ENCODE data around the gene ALG14.
"Not testable (repeated sequence)": the region's sequence is repeated elsewhere in the genome, so short reads cannot be mapped to it uniquely, and the experiment has no call there.

ALG14 gene

DNA sequence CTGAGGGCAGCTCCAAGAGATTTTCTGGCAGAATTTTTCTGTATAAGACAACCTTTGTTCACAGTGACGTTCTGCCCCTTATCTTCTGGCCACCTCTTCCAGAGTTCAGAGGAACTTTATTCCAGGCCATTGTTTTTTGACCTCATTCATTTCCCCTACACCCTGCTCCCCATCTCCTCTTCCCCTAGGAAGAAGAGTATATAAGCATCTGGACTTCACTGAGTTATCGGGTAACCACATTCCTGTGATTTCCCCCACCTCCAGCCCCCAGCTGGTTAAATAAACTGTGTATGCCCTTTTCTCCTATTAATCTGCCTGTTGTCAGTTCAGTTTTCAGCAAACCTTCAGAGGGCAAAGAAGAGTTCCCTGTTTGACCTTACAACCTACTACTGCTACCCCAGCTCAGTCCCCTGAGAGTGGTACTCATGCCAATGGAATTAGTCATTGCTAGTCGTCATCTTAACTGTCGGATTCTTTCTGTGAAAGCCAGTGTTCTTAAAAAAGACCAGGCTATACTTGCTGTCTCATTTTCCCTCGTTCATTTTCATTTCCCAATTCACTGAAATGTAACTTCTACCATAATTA, 14.3 kb upstream of the ALG14 start:
- DNase-seq (ENCODE audit: low spot score) = no peak

DNA sequence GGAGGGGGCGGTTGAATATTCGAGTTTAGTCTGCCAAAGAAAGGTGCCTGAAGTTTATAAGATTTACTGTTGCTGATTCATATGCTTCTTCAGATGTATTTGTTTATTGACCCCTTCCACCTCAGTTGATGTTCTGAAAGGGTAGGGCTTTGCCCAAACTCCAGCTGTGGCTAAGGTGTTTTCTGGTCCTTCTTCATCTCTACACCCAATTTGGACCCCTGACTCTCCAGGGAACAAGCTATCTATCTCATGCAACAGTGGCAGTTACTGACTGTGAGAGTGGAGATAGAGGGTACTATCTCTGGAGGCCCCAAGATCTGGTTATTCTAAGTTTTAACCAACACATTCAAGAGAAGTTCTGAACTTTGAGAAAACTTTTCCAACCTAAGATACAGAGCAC, 12.6 kb upstream of the ALG14 start:
- DNase-seq (ENCODE audit: low spot score) = no peak

DNA sequence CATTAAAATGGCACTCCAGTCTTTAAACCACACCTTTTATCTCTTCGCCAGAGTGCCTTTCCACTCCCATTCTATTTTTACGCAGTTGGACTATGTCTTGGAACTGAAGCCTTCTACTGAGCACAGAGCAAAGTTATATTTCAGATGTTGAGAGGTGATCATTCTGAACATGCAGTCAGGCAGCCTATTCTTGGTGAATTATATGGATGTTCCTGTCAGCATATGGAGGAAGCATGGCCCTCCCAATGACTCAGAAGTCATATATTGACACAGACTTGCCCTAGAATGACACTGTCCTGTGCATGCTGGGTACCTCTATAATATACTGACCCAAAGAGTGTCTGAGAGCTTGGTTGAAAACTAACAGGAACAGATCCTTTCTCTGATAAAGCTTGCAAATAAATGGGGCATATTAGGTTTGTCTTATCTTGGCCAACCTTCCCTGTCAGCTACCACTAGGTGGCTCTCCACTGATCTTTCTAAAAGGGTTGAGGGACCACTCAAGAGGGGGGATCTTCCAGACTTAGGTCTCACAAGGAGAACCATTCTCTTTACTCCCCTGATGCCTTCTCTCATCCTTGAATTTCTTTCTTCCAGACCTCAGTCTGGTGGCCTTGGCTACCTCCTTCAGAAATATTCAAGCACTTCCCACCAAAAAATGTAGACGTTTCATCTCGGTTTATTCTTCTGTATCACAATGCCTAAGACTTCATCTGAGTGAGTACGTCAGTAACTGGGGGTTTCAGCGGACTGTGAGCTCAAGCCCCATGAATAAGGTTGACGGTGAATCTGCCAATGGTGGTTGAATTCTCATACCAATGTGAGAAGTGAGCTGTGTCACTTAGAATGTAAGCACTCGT, 11.8 kb upstream of the ALG14 start:
- DNase-seq (ENCODE audit: low spot score) = peak; percentile 17

DNA sequence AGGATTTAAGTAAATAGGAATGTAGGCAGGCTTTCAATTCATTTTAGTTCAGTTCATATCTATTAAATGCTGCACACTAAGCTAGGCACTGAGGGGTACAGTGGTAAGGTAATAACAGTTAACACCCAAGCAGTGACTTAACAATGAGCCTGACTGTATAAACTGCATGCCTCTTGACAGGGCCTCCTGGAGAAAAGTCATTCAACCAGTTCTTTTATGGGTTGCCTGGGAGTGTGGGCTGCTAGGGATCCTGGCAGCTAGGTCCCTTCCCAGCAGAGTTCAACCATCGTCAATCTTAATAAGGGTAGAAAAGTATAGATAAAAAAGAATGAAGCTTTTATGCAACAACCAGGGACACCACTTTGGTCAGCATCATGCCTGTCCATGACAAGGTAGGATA, 8.1 kb upstream of the ALG14 start:
- DNase-seq (ENCODE audit: low spot score) = no peak

DNA sequence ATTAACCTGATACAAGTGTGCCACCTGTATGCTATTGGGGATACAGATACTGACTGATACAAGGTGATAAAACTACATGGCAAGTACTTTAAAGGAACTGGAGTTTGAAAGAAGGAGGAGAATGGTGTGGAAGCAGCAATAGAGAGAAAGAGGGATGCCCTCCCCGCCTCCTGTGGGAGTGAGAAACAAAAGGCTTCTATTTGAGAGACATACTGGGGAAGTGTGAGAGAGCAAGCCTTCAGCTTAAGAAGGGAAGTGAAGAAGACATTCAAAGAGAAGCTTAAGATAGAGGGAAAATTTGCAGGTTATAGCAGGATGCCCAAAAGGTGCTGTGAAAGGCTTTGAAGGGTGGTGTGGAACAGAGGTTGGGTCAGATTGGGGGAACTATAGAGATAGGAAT, 7.7 kb upstream of the ALG14 start:
- no peak for DNase-seq (ENCODE audit: low spot score)

DNA sequence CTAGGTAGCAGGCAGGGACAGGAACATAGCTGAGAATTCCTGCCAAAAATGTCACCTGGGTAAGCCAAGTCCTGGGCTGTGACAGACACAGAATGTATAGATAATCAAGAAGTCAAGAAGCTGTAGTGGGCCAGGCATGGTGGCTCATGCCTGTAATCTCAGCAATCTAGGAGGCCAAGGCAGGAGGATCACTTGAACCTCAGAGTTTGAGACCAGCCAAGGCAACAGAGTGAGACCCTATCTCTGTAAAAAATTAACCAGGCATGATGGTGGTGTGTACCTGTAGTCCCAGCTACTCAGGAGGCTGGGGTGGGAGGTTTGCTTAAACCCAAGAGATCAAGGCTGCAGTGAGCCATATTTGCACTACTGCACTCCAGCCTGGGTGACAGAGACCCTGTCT, 3.3 kb upstream of the ALG14 start:
- no peak for DNase-seq (ENCODE audit: low spot score)

DNA sequence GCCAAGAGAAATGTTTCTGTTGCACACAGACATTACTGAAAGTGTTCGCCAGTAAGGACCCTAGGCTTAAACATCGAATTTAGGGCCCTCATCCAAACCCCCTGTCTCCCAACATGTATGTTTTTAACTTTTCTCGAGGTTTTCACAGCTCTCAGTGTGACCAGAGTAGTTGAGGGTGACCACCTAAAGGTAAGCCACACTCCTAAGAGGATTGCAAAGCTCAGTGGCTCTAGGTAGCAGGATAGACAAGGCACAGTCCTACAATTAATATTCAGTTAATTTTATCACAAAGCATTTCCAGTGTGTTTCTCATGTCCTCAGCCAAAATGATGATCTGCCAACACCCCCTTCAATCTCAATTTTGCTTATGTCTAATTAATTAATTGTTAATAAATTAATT, 695 bp upstream of the ALG14 start:
- DNase-seq (ENCODE audit: low spot score) = no peak

DNA sequence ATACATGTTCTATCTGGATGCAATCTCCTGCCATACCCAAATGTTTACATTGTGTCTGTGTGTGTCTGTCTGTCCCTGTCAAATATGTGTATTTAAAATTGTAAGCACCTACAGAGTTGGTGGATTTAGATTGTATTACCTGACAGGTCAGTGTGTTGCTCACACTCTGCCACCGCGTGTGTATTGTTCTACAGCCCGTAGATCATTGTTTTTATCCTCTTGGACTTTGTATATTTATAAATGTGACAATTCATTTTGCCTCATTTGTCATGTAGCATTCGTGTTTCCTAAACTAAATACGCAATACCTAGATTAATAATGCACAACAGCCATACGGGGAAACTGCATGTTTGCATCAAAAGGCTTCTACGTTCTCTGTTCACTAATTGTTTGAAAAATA, 634 bp downstream of the ALG14 start:
- no peak for DNase-seq (ENCODE audit: low spot score)

DNA sequence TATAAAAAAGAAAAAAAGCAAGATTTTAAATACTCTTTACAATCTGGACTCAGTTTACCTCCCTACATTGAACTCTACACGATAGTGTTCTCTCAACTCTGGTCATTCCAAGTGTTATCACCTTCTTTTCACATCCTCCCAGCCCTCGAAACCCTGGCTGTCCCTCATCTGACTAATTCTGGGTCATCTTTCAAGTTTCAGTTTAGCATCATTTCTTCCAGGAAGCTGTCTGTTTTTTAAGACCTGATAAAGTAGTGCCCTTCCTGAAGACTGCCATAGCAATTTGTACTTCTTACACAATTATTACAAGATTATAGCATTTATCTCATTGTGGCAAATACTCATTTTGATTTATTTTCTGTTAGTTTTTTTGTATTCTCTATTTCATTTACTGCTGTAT, 1.2 kb downstream of the ALG14 start:
- no peak for DNase-seq (ENCODE audit: low spot score)

DNA sequence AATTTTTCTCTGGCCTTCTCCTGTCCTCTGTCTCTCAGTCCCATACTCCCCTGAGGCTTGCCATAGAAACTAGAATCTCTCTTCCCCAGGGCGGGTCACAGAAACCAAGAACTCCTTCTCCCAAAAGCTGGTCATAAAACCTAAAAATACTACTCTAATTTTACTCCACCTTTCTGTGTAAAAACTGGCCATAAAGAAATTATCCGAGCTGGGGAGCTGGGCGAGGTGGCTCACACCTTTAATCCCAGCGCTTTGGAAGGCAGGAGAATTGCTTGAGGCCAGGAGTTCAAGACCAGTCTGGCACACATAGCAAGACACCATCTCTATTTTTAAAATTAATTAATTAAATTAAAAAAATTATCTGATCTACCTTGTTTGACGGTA, 3.0 kb downstream of the ALG14 start:
- DNase-seq (ENCODE audit: low spot score) = no peak

DNA sequence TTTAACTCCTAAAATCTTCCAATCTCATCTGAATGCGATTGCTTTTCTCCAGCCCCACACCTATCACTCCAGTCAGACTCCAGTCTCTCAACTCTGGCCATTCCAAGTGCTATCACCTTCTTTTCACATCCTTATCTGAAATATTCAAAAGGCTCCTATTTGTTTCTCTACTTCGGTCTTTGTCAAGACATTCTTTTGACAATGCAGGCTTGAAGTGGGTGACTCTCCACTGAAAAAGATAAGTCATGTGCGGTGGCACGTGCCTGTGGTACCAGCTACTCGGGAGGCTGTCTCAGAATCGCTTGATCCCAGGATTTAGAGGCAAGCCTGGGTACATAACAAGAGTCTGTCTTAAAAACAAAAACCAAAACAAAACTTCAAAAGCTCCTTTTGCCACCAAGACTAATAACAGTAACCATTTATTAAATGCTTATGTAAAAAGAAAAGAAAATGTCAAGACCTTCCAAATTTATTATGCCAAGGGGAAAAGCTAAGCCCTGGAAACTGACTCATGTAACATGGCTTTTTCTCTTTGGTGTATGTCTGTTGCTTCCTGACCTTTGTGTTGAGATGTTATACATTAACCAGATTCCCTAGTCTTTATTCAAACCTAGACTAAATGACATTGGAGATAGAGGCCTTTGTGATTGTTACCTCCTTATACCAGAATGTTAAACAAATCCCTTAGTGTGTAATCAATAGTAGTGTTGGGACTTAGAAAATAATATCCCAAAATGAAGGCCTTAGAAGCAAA, 3.6 kb downstream of the ALG14 start:
- DNase-seq (ENCODE audit: low spot score) = no peak

DNA sequence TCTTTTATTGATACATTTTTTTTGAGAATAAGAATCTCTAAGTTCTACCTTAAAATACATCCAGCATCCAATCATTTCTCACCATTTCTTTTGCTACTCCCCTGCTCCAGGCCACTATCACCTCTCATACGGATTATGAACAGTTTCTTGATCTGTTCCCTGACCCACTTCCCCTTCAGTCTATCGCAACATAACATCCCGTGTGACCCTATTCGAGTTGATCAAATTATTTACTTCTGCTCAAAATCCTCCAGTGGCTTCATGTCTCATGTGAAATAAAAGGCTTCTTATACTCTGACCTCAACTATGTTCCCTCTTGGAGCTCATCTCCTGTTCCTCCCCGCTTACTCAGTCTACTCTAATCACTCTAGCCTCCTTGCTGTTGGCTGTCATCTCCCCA, 5.2 kb downstream of the ALG14 start:
- no peak for DNase-seq (ENCODE audit: low spot score)

DNA sequence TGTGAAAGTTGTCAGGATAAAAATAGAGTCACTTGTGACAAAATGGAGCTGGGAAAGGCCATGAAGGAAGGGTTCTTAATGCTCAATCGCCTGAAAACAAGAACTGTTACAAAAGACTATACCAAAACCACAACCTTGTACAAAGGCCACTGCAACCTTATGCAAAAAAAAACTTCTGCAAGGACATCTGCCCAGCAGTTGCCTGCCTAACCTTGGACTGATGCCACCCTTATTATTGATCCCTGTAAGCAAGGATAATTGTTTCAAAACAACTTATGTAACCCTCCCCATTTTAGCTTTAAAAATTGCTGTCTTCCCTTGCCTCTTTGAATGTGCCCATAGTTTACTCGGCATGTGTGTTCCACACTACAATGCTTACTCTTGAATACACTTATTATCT, 5.7 kb downstream of the ALG14 start:
- DNase-seq (ENCODE audit: low spot score) = no peak

DNA sequence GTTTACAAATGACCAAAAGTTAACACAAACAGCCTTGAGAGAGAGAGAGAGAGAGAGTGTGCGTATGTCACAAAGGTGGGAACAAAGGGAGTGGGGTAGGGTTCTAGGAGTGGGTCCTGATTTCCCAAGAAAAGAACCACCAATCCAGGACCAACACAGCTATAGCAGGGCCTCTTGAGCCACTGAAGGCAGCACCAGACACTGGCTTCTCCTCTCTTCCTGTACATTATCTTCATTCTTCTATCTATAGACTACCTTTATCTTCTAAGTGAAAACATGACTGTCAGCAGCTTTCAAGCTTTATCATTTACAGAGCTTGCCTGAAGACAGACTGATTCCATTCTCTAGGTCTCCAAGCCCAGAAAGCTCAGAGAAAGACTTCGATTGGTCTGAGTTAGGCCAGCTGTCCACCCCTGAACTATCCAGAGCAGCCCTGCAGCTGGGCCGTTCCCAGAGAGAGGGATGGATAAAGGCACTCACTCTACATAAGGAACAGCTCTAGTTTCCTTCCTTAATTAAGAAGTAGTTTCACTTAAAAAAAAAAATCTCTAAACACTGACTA, 11.2 kb downstream of the ALG14 start:
- no peak for DNase-seq (ENCODE audit: low spot score)

DNA sequence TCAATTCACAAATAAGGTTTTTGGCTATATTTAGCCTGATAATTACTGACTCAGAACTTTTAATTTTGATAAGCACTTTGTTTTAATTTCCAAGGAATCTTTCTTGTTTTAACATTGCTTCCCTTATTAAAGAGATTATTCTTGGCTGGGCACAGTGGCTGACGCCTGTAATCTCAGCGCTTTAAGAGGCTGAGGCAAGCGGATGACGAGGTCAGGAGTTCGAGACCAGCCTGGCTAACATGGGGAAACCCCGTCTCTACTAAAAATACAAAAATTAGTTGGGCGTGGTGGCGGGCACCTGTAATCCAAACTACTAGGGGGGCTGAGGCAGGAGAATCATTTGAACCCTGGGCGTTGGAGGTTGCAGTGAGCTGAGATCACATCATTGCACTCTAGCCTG, 13.8 kb downstream of the ALG14 start:
- no peak for DNase-seq (ENCODE audit: low spot score)

DNA sequence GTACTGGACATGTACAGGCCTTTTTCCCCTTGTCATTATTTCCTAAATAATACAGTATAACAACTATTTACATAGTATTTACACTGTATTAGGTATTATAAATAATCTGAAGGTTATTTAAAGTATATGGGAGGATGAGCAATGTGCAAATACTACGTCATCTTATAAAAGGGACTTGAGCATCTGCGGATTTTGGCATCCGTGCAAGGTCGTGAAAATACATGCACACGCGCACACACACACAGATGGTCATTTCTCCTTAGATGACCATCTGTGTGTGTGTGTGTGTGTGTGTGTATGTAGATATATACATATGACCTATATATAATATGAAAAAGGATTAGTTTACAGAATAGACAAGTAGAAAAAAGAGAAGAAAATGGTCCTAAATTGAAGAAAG, 15.4 kb downstream of the ALG14 start:
- DNase-seq (ENCODE audit: low spot score) = no peak

DNA sequence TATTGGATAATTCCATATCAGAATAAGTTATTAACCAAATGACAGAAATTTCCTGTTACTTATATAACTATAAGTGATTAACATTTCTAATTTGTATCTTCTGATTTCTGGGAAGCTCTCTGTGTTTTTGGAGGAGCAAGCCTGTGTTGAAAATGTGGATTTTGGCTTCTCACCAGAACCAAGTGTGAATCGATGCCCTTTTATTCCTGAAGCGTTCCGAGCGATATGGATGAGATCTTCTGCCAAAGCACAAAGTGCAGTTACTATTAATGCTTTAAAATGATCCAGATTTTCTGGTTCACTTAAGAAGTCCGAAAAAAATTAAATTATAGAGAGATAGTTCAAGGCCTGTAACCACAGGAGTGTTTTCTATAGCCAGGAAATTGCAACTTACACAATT, 22.8 kb downstream of the ALG14 start:
- DNase-seq (ENCODE audit: low spot score) = no peak

DNA sequence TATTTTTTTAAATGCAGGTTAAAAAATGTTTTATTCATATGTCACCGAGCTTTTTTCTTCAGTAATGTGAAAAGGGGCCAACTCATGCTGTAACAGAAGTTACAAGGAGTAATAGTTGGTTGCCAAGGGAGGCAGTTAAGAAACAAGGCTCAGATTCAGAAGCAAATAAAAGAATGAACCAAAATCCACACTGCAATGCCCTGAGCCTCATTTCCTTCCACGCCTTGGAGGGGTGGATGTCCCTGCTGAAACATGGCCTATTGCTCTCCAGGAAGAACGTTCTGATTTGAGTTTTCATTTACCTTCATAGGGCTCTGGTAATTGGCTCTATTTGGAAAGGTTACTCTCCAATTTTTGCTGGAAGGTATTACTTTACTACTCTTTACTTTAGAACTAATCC, 24.4 kb downstream of the ALG14 start:
- no peak for DNase-seq (ENCODE audit: low spot score)

DNA sequence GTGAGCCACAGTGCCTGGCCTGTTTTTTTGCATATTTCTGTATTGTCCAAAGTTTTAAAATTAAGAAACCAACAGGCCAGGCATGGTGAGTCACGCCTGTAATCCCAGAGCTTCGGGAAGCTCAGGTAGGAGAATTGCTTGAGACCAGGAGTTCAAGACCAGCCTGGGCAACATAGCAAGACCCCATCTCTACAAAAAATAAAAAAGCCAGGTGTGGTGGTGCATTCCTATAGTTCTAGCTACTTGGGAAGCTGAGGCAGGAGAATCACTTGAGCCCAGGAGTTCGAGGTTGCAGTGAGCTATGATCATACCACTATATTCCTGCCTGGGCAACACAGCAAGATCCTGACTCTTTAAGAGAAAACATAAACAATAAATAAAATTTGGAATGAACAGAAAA, 25.1 kb downstream of the ALG14 start:
- not testable (repeated sequence) for DNase-seq (ENCODE audit: low spot score)

DNA sequence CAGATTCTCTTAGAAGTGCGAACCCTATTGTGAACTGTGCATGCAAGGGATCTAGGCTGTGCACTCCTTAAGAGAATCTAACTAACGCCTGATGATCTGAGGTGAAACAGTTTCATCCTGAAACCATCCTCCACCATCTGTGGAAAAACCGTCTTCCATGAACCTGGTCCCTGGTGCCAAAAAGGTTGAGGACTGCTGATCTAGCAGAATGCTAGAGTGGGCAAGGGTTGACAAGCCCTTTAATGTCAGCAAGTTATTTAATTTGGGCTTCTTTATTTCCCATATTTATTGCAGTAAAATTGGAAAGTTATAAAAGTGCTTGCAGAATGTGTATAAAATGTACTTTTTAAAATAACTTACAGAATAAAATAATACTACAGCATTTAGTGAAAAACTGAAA, 26.4 kb downstream of the ALG14 start:
- no peak for DNase-seq (ENCODE audit: low spot score)

DNA sequence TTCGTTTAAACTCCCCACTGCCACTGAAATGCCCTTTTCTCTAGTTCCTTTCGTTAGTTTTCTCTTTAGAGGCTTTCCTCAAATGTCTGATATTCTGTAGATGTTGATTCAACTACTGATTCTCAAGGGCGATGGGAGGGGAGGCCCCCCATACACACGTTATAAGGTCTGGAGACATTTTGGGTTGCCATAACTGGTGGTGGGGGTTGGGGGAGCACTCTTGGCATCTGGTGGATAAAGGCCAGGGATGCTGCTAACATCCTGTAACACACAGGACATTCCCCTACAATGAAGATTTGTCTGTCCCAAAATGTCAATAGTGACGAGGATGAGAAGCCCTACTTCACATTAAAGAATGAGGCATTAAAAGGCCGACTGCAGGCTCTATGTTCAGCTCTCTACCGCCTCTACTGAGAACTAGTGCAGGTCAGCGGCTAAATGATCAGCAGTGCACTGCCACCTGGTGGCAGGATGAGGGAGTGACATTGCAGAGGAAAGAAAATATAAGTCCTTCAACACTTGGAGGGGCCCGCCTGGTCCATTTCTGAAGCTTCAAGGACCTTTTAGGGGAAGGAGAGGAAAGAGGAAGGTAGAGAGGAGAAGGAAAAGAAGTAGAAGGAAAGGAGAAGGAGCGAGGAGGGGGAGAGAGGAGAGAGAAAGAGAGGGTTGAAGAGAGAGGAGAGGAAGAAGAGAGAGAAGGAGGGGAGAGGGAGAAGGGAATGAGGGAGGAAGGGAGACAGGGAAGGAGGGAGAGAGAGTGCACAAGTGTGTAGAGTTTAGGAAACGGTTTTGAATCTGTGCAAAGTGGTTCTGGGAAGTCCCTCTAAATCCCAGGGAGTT, 29.4 kb downstream of the ALG14 start:
- DNase-seq (ENCODE audit: low spot score) = peak; percentile 77

DNA sequence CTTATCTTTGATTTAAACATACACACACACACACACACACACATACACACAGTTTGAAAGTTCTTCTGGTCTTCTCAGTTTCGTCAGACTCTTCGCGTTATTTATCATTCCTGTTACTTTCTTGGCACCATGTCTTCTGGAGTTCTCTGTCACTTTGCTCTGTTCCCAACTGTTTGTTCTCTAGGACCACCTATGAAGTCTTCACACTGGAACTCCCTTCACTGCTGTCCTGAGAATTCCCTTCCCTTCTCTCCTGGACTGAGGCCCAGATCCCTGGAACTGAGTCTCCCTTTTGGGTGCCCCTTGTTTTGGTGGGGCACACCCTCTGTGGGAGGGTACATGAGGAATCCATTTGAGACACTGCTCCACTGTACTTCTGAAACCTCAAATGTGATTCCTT, 30.5 kb downstream of the ALG14 start:
- no peak for DNase-seq (ENCODE audit: low spot score)

All from CD4-positive, alpha-beta T cell treated with Interleukin-6 at 100 ng/mL for 8 hours (primary cell).